ENCODE data around the gene CKS1B. TPM values are rescaled to one million over a fixed set of nuclear protein-coding genes. Genes with fewer than 3 reads are reported as not detected.

Gene CKS1B
- total and polyA plus RNA-seq, 10 donors = 15.7 to 51.5 (median 27.5) TPM

DNA sequence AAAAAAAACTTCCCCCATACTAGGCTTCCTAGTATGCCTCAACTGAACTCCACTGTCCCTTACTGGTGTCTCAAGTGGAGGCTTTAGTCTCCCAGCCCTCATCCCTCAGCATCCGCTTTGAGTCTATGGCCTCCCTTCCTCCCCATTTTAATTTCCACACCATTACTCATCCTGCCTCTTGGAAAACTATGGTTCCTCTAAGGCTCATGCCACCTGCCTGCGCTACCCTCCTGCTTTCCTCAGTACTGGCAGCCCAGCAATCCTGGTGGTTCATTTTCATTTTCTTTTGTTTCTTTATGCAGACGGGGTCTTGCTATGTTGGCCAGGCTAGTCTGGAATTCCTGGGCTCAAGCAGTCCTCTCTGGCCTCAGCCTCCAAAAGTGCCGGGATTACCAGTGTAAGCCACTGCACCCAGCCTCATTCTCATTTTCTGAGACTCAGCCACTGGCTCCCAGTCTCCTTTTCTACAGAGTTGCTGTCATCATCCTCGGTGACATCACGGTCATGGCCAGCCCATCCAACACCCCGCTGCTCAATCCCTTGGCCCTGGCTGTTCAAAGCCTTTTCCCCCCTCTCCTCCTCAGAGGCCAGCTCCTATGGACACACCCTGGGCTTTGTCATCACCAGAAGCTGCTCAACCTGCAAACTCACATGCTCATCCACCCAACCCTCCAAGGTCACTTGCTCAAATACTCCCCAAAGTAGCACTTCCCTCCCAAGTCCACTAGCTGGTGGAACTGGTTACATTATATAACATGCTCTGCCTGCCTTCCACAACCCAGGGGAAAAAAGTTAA lies 35.7 kb upstream of the CKS1B start:
- intact Hi-C loops (cut with DNase I; ENCODE audit: low total_unique reads) = no loop called here
- Histone ChIP-seq H3K27me3 (replicated peaks in 1 of 7) (no peaks in the 10 kb centered on the region), H3K36me3 (no peaks in the 10 kb centered on the region), H3K4me1 (peaks cover 54 to 93% (median 72%) of the 10 kb centered on the region in 6 donors), H3K4me3 (no peak overlapping the region), H3K9me3 (no peaks in the 10 kb centered on the region), H3K27ac (peak overlapping the region; percentile 94 to 99 (median 98))
- 91 to 99% (median 95%) methylated on average over 7 of the region's 7 CpGs for WGBS, 5 donors
- TF ChIP-seq POLR2AphosphoS5 (IDR thresholded peaks at IDR 0.05) = no peak
- TF ChIP-seq POLR2A (IDR thresholded peaks at IDR 0.05) = no peak
- no peak for TF ChIP-seq CTCF (IDR thresholded peaks at IDR 0.05 in 8 of 11, conservative IDR thresholded peaks at IDR 0.05 in 3 of 11)
- no peak for DNase-seq

DNA sequence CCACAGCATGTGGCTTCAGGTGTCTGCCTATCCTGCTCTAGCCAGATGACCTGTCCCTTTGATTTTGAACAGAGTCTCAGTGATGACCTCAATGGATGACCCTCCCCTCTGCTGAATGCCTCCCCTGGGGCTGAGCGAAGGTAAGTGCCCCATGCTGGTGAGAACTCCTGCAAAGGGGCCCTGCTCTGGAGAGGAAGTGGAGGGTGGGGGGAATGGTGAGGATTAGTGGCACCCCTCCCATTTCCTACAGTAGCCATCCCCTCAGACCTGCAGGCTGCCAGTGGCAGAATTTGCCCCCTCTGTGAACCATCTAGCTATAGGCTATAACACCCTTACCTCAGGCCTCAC lies 34.3 kb upstream of the CKS1B start:
- Histone ChIP-seq H3K9me3 (no peaks in the 10 kb centered on the region), H3K27me3 (replicated peaks in 1 of 7) (no peaks in the 10 kb centered on the region), H3K4me3 (no peak overlapping the region), H3K36me3 (peaks cover 0 to 10% (median 6%) of the 10 kb centered on the region in 6 donors), H3K27ac (peak overlapping the region in 7 of 8 donors; percentile 19 to 99 (median 84)), H3K4me1 (peaks cover 61 to 93% (median 82%) of the 10 kb centered on the region in 6 donors)
- TF ChIP-seq POLR2A (IDR thresholded peaks at IDR 0.05) = no peak
- no peak for TF ChIP-seq POLR2AphosphoS5 (IDR thresholded peaks at IDR 0.05)
- TF ChIP-seq CTCF (IDR thresholded peaks at IDR 0.05 in 8 of 11, conservative IDR thresholded peaks at IDR 0.05 in 3 of 11) = no peak
- intact Hi-C loops (cut with DNase I; ENCODE audit: low total_unique reads) = no loop called here
- 46 to 74% (median 55%) methylated on average over 1 of the region's 1 CpG; no CpG with 5 or more reads in 1 of the 5 donors for WGBS, 5 donors
- no peak for DNase-seq

DNA sequence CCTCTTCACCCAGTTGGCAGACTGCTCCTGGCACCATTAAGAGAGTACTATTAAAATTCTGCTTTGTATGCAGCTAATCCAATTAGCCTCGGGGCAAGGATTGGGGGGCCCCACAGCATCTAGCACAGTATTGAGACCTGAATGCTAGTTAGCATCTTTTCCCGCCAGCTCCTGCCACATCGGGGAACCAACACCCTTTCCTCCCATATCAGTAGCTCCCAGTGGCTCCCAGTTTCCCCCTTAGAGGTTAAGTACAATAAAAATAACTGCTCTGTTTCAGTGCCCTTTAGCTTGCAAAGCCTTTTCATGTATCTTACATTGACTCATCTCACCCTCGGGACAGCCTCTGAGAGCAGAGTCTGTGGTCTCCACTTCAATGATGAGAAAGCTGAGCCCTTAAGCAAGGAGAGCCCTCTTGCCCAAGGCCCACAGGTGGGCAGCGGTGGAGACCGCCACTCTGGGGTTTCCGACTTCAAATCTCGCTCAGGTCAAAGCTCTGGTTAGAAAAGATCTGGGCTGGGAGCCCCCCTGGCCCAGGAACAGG lies 33.8 kb upstream of the CKS1B start:
- intact Hi-C loops (cut with DNase I; ENCODE audit: low total_unique reads) = no loop called here
- WGBS, 5 donors = 58 to 66% (median 62%) methylated on average over 8 of the region's 8 CpGs

More for the DNA sequence above, 33.8 kb upstream of the CKS1B start:
- Histone ChIP-seq H3K27me3 (replicated peaks in 1 of 7) (no peaks in the 10 kb centered on the region), H3K36me3 (peaks cover 0 to 16% (median 11%) of the 10 kb centered on the region in 6 donors), H3K4me1 (peaks cover 56 to 93% (median 81%) of the 10 kb centered on the region in 6 donors), H3K27ac (peak overlapping the region in 7 of 8 donors; percentile 72 to 99 (median 84)), H3K4me3 (no peak overlapping the region), H3K9me3 (no peaks in the 10 kb centered on the region)
- no peak for DNase-seq
- TF ChIP-seq POLR2A (IDR thresholded peaks at IDR 0.05) (no peak), POLR2AphosphoS5 (IDR thresholded peaks at IDR 0.05) (no peak), CTCF (IDR thresholded peaks at IDR 0.05 in 8 of 11, conservative IDR thresholded peaks at IDR 0.05 in 3 of 11) (no peak)

All from spleen (tissue), 11 donors.